GM23338 (cell line): ENCODE results near the gene ST6GALNAC4. TPM values are rescaled to one million over a fixed set of nuclear protein-coding genes. Genes with fewer than 3 reads are reported as not detected.

Experiments
- ATAC-seq: fragments of 200-7000 bp; cut with Tn5 transposase; 3 replicates; pipeline ENCODE4 v1.9.1; 2020
- DNase-seq: peaks from one replicate; pipeline ENCODE4 v3.0.0-alpha.2; 2015; ENCODE audit warnings: low spot score
- H2AFZ ChIP-seq: fragments of 200-600 bp; sonication (generic); 2 replicates; pipeline ENCODE4 v1.8.0; 2016; ENCODE audit warnings: antibody characterized with exemption, mild to moderate bottlenecking, moderate library complexity
- H3F3A ChIP-seq: fragments of 200-600 bp; sonication (generic); replicated peaks from 2 replicates; pipeline ENCODE4 v1.8.0; 2017; ENCODE audit warnings: antibody characterized with exemption, mixed run types, low read depth
- H3K27ac ChIP-seq: fragments of 200-600 bp; sonication (generic); 2 replicates; pipeline ENCODE4 v1.6.1; 2016; ENCODE audit warnings: low read depth
- H3K27me3 ChIP-seq: fragments of 200-600 bp; sonication (generic); 2 replicates; pipeline ENCODE4 v1.8.0; 2016; ENCODE audit warnings: mild to moderate bottlenecking, mixed run types, moderate library complexity; ENCODE audit not compliant: insufficient read depth
- H3K36me3 ChIP-seq: fragments of 200-600 bp; sonication (generic); 2 replicates; pipeline ENCODE4 v1.8.0; 2016; ENCODE audit warnings: mild to moderate bottlenecking; ENCODE audit not compliant: insufficient read depth
- H3K4me1 ChIP-seq: fragments of 200-600 bp; sonication (generic); 2 replicates; pipeline ENCODE4 v1.8.0; 2016; ENCODE audit warnings: mild to moderate bottlenecking, moderate library complexity; ENCODE audit not compliant: insufficient read depth
- H3K4me2 ChIP-seq: fragments of 200-600 bp; sonication (generic); 2 replicates; pipeline ENCODE4 v1.7.1; 2017; ENCODE audit warnings: mixed run types
- H3K4me3 ChIP-seq: fragments of 200-600 bp; sonication (generic); 2 replicates; pipeline ENCODE4 v1.6.1; 2016; ENCODE audit warnings: mixed run types
- H3K79me2 ChIP-seq: fragments of 200-600 bp; sonication (generic); replicated peaks from 2 replicates; pipeline ENCODE4 v1.8.0; 2017; ENCODE audit warnings: mild to moderate bottlenecking; ENCODE audit not compliant: insufficient read depth
- H3K9me2 ChIP-seq: fragments of 200-600 bp; sonication (generic); 2 replicates; pipeline ENCODE4 v1.8.0; 2017; ENCODE audit not compliant: insufficient read depth
- H4K20me1 ChIP-seq: fragments of 200-600 bp; sonication (generic); replicated peaks from 2 replicates; pipeline ENCODE4 v1.8.0; 2017; ENCODE audit warnings: mild to moderate bottlenecking; ENCODE audit not compliant: insufficient read depth
- H3K27ac Mint-ChIP-seq: 2 replicates; pipeline ENCODE4 v1.8.0; 2020; ENCODE audit warnings: inconsistent platforms, mild to moderate bottlenecking, moderate library complexity, mixed read lengths
- H3K27me3 Mint-ChIP-seq: 3 replicates; pipeline ENCODE4 v1.8.0; 2022; ENCODE audit warnings: low read depth, mild to moderate bottlenecking, moderate library complexity, mixed read lengths, inconsistent platforms; ENCODE audit not compliant: insufficient read depth, poor library complexity
- H3K36me3 Mint-ChIP-seq: 3 replicates; pipeline ENCODE4 v1.8.0; 2021; ENCODE audit warnings: low read depth, mild to moderate bottlenecking, inconsistent platforms, moderate library complexity, mixed read lengths
- H3K4me1 Mint-ChIP-seq: 3 replicates; pipeline ENCODE4 v1.8.0; 2020; ENCODE audit warnings: mild to moderate bottlenecking, inconsistent platforms, mixed read lengths
- H3K4me3 Mint-ChIP-seq: 3 replicates; pipeline ENCODE4 v1.8.0; 2021; ENCODE audit warnings: moderate library complexity, mild to moderate bottlenecking, inconsistent platforms, mixed read lengths
- H3K9me3 Mint-ChIP-seq: 3 replicates; pipeline ENCODE4 v1.8.0; 2020; ENCODE audit warnings: moderate library complexity, mild to moderate bottlenecking, inconsistent platforms, mixed read lengths
- POLR2AphosphoS5 ChIP-seq: IDR thresholded peaks from 2 replicates; pipeline ENCODE4 v1.6.1; 2016; ENCODE audit warnings: antibody characterized with exemption, low read depth
- ZNF114 ChIP-seq: fragments of 250-450 bp; sonication (Bioruptor Pico); IDR thresholded peaks from 2 replicates; pipeline ENCODE4 v1.5.0; 2020; ENCODE audit warnings: mild to moderate bottlenecking, moderate library complexity
- polyA plus RNA-seq: library from polyadenylated mRNA; unstranded; fragments of >200 nt; fragmentation: Nextera tagmentation; extraction: Ambion mirVana; gene quantifications from 2 replicates; pipeline ENCODE4 v1.2.1, GENCODE V29; 2016
- total RNA-seq: library from RNA; depleted of rRNA; stranded (reverse); fragments of >200 nt; shearing (Covaris generic); gene quantifications from 2 replicates; pipeline ENCODE4 v1.2.3, GENCODE V29; 2014
- TF ChIP-seq, protein P1 (sequence below): fragments of 250-450 bp; sonication (Bioruptor Pico); IDR thresholded peaks from 2 replicates; pipeline ENCODE4 v1.5.0; 2020; ENCODE audit warnings: mild to moderate bottlenecking, moderate library complexity
- TF ChIP-seq, protein P2 (sequence below): IDR thresholded peaks from 2 replicates; pipeline ENCODE4 v1.6.1; 2016; ENCODE audit warnings: antibody characterized with exemption
- TF ChIP-seq, protein P3 (sequence below): IDR thresholded peaks from one replicate; pipeline ENCODE4 v1.6.1; 2018; ENCODE audit warnings: antibody characterized with exemption; ENCODE audit not compliant: unreplicated experiment
- TF ChIP-seq, protein P4 (sequence below), 2 experiments: fragments of 200-600 bp in 1 of 2; sonication (generic) in 1 of 2; conservative IDR thresholded peaks; 2 replicates each; pipeline versions ENCODE4 v1.5.1 to v1.6.1; 2016 to 2017; ENCODE audit warnings: antibody characterized with exemption in 2 of 2, low read depth in 2 of 2, mild to moderate bottlenecking in 2 of 2, moderate library complexity in 1 of 2

ST6GALNAC4 gene
- total and polyA plus RNA-seq, 2 experiments from 2014 or later: 8.1 to 35.3 TPM

DNA sequence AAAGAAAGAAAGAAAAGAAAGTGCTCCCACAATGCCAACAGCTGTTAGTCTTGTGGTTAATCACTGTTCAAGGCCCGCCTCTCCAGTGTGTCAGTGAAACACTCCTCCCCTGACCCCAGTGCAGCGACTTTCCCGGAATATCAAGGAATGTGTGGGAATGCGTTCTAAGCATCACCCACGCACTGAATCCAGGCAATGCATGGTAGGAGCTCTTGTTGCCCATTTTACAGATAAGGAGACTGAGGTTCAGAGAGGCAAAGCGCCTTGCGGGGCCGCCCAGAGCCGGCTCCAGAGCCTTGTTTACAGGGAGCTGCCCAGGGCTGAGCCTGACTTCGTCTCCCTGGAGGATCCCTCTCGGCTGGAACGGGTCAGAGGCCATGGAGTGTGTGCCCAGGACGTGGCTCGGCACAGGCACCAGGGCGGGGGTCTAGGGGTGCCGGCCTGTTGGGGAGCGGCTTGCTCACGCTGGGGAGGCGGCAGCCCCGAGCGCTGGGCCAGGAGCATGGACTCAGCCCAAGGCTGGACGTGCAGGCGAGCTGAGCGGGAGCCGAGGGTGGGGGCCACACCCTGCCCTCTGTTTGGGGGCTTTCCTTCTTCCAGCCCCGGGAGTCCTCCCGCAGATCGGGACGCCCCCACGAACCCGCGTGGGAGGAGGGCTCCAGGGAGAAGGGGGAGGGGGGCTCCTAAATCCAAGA, 18.3 kb downstream of the ST6GALNAC4 start (continued):
- TF ChIP-seq, protein P1, sequence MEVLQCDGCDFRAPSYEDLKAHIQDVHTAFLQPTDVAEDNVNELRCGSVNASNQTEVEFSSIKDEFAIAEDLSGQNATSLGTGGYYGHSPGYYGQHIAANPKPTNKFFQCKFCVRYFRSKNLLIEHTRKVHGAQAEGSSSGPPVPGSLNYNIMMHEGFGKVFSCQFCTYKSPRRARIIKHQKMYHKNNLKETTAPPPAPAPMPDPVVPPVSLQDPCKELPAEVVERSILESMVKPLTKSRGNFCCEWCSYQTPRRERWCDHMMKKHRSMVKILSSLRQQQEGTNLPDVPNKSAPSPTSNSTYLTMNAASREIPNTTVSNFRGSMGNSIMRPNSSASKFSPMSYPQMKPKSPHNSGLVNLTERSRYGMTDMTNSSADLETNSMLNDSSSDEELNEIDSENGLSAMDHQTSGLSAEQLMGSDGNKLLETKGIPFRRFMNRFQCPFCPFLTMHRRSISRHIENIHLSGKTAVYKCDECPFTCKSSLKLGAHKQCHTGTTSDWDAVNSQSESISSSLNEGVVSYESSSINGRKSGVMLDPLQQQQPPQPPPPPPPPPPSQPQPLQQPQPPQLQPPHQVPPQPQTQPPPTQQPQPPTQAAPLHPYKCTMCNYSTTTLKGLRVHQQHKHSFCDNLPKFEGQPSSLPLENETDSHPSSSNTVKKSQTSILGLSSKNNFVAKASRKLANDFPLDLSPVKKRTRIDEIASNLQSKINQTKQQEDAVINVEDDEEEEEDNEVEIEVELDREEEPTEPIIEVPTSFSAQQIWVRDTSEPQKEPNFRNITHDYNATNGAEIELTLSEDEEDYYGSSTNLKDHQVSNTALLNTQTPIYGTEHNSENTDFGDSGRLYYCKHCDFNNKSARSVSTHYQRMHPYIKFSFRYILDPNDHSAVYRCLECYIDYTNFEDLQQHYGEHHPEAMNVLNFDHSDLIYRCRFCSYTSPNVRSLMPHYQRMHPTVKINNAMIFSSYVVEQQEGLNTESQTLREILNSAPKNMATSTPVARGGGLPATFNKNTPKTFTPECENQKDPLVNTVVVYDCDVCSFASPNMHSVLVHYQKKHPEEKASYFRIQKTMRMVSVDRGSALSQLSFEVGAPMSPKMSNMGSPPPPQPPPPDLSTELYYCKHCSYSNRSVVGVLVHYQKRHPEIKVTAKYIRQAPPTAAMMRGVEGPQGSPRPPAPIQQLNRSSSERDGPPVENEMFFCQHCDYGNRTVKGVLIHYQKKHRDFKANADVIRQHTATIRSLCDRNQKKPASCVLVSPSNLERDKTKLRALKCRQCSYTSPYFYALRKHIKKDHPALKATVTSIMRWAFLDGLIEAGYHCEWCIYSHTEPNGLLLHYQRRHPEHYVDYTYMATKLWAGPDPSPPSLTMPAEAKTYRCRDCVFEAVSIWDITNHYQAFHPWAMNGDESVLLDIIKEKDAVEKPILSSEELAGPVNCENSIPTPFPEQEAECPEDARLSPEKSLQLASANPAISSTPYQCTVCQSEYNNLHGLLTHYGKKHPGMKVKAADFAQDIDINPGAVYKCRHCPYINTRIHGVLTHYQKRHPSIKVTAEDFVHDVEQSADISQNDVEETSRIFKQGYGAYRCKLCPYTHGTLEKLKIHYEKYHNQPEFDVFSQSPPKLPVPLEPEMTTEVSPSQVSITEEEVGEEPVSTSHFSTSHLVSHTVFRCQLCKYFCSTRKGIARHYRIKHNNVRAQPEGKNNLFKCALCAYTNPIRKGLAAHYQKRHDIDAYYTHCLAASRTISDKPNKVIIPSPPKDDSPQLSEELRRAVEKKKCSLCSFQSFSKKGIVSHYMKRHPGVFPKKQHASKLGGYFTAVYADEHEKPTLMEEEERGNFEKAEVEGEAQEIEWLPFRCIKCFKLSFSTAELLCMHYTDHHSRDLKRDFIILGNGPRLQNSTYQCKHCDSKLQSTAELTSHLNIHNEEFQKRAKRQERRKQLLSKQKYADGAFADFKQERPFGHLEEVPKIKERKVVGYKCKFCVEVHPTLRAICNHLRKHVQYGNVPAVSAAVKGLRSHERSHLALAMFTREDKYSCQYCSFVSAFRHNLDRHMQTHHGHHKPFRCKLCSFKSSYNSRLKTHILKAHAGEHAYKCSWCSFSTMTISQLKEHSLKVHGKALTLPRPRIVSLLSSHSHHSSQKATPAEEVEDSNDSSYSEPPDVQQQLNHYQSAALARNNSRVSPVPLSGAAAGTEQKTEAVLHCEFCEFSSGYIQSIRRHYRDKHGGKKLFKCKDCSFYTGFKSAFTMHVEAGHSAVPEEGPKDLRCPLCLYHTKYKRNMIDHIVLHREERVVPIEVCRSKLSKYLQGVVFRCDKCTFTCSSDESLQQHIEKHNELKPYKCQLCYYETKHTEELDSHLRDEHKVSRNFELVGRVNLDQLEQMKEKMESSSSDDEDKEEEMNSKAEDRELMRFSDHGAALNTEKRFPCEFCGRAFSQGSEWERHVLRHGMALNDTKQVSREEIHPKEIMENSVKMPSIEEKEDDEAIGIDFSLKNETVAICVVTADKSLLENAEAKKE (CRISPR knock-in tag): no peak
- no peak for TF ChIP-seq ZNF114

DNA sequence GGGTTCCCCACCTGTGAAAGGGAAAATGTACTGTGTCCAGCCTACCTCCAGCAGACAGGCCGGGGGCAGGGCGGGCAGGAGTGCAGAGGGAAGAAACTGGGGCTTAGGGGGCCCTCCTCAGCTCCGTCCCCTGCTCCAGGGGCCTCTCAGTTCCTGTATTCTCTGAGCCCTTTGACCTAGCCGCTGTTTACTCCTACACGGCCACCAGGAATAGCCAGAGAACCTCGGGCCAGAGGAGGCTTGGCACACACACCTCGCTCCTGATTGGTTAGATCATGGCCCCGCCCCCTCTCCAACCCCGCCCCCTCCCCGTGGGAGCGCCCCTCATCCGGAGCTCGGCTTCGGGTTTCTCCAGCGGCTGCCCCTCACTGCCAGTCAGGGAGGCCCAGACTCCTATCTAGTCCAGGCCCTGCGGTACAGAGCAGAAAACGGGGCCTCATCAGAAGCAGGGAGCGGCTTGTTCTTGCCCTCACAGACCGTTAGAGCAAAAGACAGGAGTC, 19.6 kb downstream of the ST6GALNAC4 start:
- Histone ChIP-seq H3K79me2 (peaks cover 6% of the 10 kb centered on the region), H2AFZ (no peak overlapping the region), H3K4me3 (peak overlapping the region; percentile 46), H3K4me2 (peak overlapping the region; percentile 78), H3K9me2 (no peaks in the 10 kb centered on the region), H3K4me1 (peaks cover 24% of the 10 kb centered on the region), H4K20me1 (peaks cover 12% of the 10 kb centered on the region; the same call in 1 of the 2 replicates), H3K27ac (peak overlapping the region; percentile 91), H3F3A (peaks cover 19% of the 10 kb centered on the region), H3K36me3 (peaks cover 29% of the 10 kb centered on the region), H3K27me3 (peaks cover 5% of the 10 kb centered on the region; the same call in 1 of the 2 replicates)
- peaks cover 37% of the 10 kb centered on the region for H3K36me3 Mint-ChIP-seq
- peak; percentile 83 for ATAC-seq
- no peaks in the 10 kb centered on the region for H3K9me3 Mint-ChIP-seq
- peak overlapping the region; percentile 62; the same call in 1 of the 2 replicates for H3K27ac Mint-ChIP-seq
- peak; percentile 93 for DNase-seq
- TF ChIP-seq ZNF114 (no peak), POLR2AphosphoS5 (peak; percentile 49; the same call in 1 of the 2 replicates)
- TF ChIP-seq, protein P2, sequence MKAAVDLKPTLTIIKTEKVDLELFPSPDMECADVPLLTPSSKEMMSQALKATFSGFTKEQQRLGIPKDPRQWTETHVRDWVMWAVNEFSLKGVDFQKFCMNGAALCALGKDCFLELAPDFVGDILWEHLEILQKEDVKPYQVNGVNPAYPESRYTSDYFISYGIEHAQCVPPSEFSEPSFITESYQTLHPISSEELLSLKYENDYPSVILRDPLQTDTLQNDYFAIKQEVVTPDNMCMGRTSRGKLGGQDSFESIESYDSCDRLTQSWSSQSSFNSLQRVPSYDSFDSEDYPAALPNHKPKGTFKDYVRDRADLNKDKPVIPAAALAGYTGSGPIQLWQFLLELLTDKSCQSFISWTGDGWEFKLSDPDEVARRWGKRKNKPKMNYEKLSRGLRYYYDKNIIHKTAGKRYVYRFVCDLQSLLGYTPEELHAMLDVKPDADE: no peak
- TF ChIP-seq, protein P3, sequence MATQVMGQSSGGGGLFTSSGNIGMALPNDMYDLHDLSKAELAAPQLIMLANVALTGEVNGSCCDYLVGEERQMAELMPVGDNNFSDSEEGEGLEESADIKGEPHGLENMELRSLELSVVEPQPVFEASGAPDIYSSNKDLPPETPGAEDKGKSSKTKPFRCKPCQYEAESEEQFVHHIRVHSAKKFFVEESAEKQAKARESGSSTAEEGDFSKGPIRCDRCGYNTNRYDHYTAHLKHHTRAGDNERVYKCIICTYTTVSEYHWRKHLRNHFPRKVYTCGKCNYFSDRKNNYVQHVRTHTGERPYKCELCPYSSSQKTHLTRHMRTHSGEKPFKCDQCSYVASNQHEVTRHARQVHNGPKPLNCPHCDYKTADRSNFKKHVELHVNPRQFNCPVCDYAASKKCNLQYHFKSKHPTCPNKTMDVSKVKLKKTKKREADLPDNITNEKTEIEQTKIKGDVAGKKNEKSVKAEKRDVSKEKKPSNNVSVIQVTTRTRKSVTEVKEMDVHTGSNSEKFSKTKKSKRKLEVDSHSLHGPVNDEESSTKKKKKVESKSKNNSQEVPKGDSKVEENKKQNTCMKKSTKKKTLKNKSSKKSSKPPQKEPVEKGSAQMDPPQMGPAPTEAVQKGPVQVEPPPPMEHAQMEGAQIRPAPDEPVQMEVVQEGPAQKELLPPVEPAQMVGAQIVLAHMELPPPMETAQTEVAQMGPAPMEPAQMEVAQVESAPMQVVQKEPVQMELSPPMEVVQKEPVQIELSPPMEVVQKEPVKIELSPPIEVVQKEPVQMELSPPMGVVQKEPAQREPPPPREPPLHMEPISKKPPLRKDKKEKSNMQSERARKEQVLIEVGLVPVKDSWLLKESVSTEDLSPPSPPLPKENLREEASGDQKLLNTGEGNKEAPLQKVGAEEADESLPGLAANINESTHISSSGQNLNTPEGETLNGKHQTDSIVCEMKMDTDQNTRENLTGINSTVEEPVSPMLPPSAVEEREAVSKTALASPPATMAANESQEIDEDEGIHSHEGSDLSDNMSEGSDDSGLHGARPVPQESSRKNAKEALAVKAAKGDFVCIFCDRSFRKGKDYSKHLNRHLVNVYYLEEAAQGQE: no peak
- TF ChIP-seq, protein P4, sequence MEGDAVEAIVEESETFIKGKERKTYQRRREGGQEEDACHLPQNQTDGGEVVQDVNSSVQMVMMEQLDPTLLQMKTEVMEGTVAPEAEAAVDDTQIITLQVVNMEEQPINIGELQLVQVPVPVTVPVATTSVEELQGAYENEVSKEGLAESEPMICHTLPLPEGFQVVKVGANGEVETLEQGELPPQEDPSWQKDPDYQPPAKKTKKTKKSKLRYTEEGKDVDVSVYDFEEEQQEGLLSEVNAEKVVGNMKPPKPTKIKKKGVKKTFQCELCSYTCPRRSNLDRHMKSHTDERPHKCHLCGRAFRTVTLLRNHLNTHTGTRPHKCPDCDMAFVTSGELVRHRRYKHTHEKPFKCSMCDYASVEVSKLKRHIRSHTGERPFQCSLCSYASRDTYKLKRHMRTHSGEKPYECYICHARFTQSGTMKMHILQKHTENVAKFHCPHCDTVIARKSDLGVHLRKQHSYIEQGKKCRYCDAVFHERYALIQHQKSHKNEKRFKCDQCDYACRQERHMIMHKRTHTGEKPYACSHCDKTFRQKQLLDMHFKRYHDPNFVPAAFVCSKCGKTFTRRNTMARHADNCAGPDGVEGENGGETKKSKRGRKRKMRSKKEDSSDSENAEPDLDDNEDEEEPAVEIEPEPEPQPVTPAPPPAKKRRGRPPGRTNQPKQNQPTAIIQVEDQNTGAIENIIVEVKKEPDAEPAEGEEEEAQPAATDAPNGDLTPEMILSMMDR (conservative IDR thresholded peaks at IDR 0.05; ENCODE audit: low read depth in 2 of 2): no peak
- H3K4me1 Mint-ChIP-seq: peaks cover 18% of the 10 kb centered on the region
- H3K4me3 Mint-ChIP-seq: peak overlapping the region; percentile 37
- peaks cover 5% of the 10 kb centered on the region for H3K27me3 Mint-ChIP-seq
